Testis (tissue), 2 donors: ENCODE data around the gene GPHN.

ENCODE experiments used
- POLR2A ChIP-seq: fragments of 450-650 bp; IDR thresholded peaks from one replicate; pipeline ENCODE4 v1.6.1; 2017; ENCODE audit warnings: antibody characterized with exemption, mild to moderate bottlenecking, moderate library complexity
- TF ChIP-seq, protein P1 (sequence below), 3 experiments: fragments of 450-650 bp in 2 of 3; fragments of 200-600 bp in 1 of 3; sonication (generic) in 1 of 3; IDR thresholded peaks; one replicate each; pipeline ENCODE4 v1.5.1; 2016 to 2019; ENCODE audit warnings: antibody characterized with exemption in 3 of 3, mild to moderate bottlenecking in 2 of 3, moderate library complexity in 1 of 3

DNA sequence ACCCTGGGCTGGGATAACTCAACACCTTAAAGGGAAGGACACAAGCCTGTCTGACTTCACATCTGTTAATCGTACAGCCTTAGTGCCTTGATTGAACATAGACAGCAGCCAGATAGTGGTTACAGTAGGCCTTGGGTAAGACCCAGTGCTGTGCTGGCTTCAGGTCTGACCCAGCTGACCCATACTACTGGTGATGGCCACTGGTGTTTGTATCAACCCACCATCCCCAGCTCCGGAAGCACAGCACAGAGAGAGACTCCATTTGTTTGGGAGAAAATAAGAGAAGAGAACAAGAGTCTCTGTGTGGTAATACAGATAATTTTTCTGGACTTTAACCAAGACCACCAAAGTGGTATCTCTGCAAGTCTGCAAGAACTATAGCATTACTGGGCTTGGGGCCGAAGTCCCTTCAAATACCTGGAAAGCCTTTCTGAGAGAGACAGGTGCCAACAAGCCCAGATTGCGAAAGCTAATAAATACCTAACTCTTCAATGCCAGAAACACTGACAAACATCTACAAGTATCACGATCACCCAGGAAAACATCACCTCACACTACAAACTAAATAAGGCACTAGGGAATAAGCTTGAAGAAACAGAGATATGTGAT is 351.2 kb downstream of the GPHN start:
- no peak for TF ChIP-seq POLR2A
- TF ChIP-seq, protein P1, sequence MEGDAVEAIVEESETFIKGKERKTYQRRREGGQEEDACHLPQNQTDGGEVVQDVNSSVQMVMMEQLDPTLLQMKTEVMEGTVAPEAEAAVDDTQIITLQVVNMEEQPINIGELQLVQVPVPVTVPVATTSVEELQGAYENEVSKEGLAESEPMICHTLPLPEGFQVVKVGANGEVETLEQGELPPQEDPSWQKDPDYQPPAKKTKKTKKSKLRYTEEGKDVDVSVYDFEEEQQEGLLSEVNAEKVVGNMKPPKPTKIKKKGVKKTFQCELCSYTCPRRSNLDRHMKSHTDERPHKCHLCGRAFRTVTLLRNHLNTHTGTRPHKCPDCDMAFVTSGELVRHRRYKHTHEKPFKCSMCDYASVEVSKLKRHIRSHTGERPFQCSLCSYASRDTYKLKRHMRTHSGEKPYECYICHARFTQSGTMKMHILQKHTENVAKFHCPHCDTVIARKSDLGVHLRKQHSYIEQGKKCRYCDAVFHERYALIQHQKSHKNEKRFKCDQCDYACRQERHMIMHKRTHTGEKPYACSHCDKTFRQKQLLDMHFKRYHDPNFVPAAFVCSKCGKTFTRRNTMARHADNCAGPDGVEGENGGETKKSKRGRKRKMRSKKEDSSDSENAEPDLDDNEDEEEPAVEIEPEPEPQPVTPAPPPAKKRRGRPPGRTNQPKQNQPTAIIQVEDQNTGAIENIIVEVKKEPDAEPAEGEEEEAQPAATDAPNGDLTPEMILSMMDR (IDR thresholded peaks at IDR 0.05): no peak
